HepG2 (cell line): Measurements from ENCODE around the gene TMEM8B. TPM values are rescaled to one million over a fixed set of nuclear protein-coding genes. Genes with fewer than 3 reads are reported as not detected.

Source experiments
- ATAC-seq: fragments of 200-7000 bp; cut with Tn5 transposase; 3 replicates; pipeline ENCODE4 v1.9.1; 2020; ENCODE audit warnings: mild to moderate bottlenecking, moderate library complexity
- BruUV-seq: library from RNA; stranded (reverse); fragments of 400-500 nt; replicated peaks from 2 replicates; lab custom pipeline; 2021; lab: Mats Ljungman, UMichigan
- CTCF ChIA-PET: fragments of 300-600 bp; formaldehyde crosslinking; extraction: SDS; loops from one replicate; lab custom pipeline; 2021; ENCODE audit warnings: low total read pairs, inconsistent platforms, low intra/inter-chr PET ratio; lab: Yijun Ruan, JAX
- POLR2A ChIA-PET: fragments of 350-600 bp; sonication (Branson Sonifier 250); formaldehyde crosslinking; loops from one replicate; lab custom pipeline; 2020; ENCODE audit warnings: antibody characterized with exemption, inconsistent platforms; lab: Yijun Ruan, JAX
- DNase-seq: peaks from one replicate; pipeline ENCODE4 v3.0.0-alpha.2; 2015; ENCODE audit warnings: low spot score
- FAIRE-seq: peaks from 3 replicates; lab custom pipeline; 2011; peaks lifted over from hg19 to GRCh38; lab: Jason Lieb, UNC
- H2AFZ ChIP-seq: one replicate; pipeline ENCODE4 v1.6.1; 2011; ENCODE audit warnings: low read length, inconsistent platforms
- H3K27ac ChIP-seq: fragments of 300-600 bp; 3 replicates; pipeline ENCODE4 v1.8.0; 2011; ENCODE audit warnings: mixed run types, mild to moderate bottlenecking, mixed read lengths, low read length, inconsistent platforms; ENCODE audit not compliant: insufficient read depth; ENCODE audit errors: extremely low read length
- H3K27me3 ChIP-seq, 2 experiments: fragments of 200-600 bp in 1 of 2; 2 replicates in 1 of 2; 3 replicates in 1 of 2; pipeline versions ENCODE4 v1.6.0 to v1.8.0; 2011; ENCODE audit warnings: low read length in 2 of 2, mild to moderate bottlenecking in 2 of 2, moderate library complexity in 2 of 2, inconsistent platforms in 1 of 2; ENCODE audit not compliant: insufficient read depth in 2 of 2, control insufficient read depth in 1 of 2
- H3K36me3 ChIP-seq, 2 experiments: fragments of 200-600 bp in 1 of 2; replicated peaks in 1 of 2; 2 replicates in 1 of 2; 3 replicates in 1 of 2; pipeline versions ENCODE4 v1.5.1 to v1.8.0; 2011; ENCODE audit warnings: low read length in 2 of 2, inconsistent platforms in 1 of 2; ENCODE audit not compliant: insufficient read depth in 2 of 2, control insufficient read depth in 1 of 2
- H3K4me1 ChIP-seq: 2 replicates; pipeline ENCODE4 v1.5.1; 2012; ENCODE audit warnings: low read length, inconsistent platforms; ENCODE audit not compliant: insufficient read depth
- H3K4me2 ChIP-seq: 2 replicates; pipeline ENCODE4 v1.6.0; 2011; ENCODE audit warnings: low read depth, low read length, inconsistent platforms
- H3K4me3 ChIP-seq, 3 experiments: fragments of 200-600 bp in 1 of 3; sonication (generic), shearing (Covaris generic) in 1 of 3; replicated peaks in 1 of 3; 2 replicates each; pipeline ENCODE4 v1.5.1; 2011 to 2016; ENCODE audit warnings: low read length in 3 of 3, inconsistent platforms in 2 of 3, low read depth in 2 of 3, mild to moderate bottlenecking in 2 of 3, control low read depth in 1 of 3, mixed read lengths in 1 of 3; ENCODE audit not compliant: insufficient read depth in 1 of 3
- H3K79me2 ChIP-seq: one replicate; pipeline ENCODE4 v1.6.1; 2011; ENCODE audit warnings: low read length, inconsistent platforms; ENCODE audit not compliant: insufficient read depth
- H3K9ac ChIP-seq: 2 replicates; pipeline ENCODE4 v1.6.0; 2011; ENCODE audit warnings: mild to moderate bottlenecking, low read depth, low read length, inconsistent platforms; ENCODE audit not compliant: insufficient read depth
- H3K9me3 ChIP-seq: 2 replicates; pipeline ENCODE4 v1.5.1; 2012; ENCODE audit warnings: mild to moderate bottlenecking, low read length
- H4K20me1 ChIP-seq: 2 replicates; pipeline ENCODE4 v1.6.0; 2011; ENCODE audit warnings: inconsistent platforms, mild to moderate bottlenecking, low read length, moderate library complexity; ENCODE audit not compliant: insufficient read depth
- NFRKB ChIP-seq: fragments of 450-650 bp; IDR thresholded peaks from 2 replicates; pipeline ENCODE4 v1.6.1; 2017
- NRL ChIP-seq: sonication (generic); formaldehyde crosslinking; IDR thresholded peaks from 2 replicates; pipeline ENCODE4 v1.5.0; 2020; ENCODE audit warnings: missing genetic modification reagents, mild to moderate bottlenecking, moderate library complexity, borderline replicate concordance
- PTBP1 ChIP-seq: fragments of 200-400 bp; formaldehyde crosslinking; IDR thresholded peaks from 2 replicates; pipeline ENCODE4 v1.6.1; 2018; ENCODE audit warnings: low read length, low read depth; ENCODE audit not compliant: poor library complexity, severe bottlenecking
- WGBS: methylation state at CpG from one replicate; pipeline ENCODE4 v1.1.6; 2017; ENCODE audit warnings: low lambda C conversion rate; 5-methylcytosine and 5-hydroxymethylcytosine counted together
- in situ Hi-C: cut with HindIII; loops from 2 replicates; pipeline ENCODE4 v1.10.0; 2017; ENCODE audit warnings: low pct_unique_long_range_greater_than_20kb; ENCODE audit not compliant: extremely low pct_ligation_motif_present
- intact Hi-C: fragments of 100-400 bp; cut with micrococcal nuclease; formaldehyde crosslinking; loops from one replicate; pipeline ENCODE4 v1.10.0; 2022; ENCODE audit not compliant: unreplicated experiment
- polyA plus RNA-seq, 8 experiments: library from polyadenylated mRNA; depleted of rRNA in 3 of 8; stranded (reverse) in 7 of 8; unstranded in 1 of 8; fragments of >200 nt; fragmentation: Illumina TruSeq in 4 of 8; extraction: Trizol in 4 of 8; gene quantifications; 2 replicates each; pipeline versions ENCODE4 v1.2.1 to v1.2.3, GENCODE V29; 2011 to 2016; ENCODE audit warnings: low read depth in 4 of 8, missing spikeins in 1 of 8, mixed read lengths in 1 of 8; ENCODE audit not compliant: insufficient read depth in 1 of 8
- total RNA-seq, 5 experiments: library from RNA; depleted of rRNA; stranded (reverse); fragments of >200 nt; fragmentation: Illumina TruSeq; extraction: Trizol; gene quantifications; 2 replicates each; pipeline ENCODE4 v1.2.3, GENCODE V29; 2016; ENCODE audit warnings: low read depth in 1 of 5
- TF ChIP-seq, protein P1 (sequence below): sonication (generic); formaldehyde crosslinking; IDR thresholded peaks from 2 replicates; pipeline ENCODE4 v1.5.0; 2020; ENCODE audit warnings: mild to moderate bottlenecking, missing genetic modification reagents

TMEM8B gene
- total and polyA plus RNA-seq, 2 of the 13 experiments (the other 11 are each of a cell fraction or from before 2014, with no cell fraction given): 2.1 to 2.7 TPM

DNA sequence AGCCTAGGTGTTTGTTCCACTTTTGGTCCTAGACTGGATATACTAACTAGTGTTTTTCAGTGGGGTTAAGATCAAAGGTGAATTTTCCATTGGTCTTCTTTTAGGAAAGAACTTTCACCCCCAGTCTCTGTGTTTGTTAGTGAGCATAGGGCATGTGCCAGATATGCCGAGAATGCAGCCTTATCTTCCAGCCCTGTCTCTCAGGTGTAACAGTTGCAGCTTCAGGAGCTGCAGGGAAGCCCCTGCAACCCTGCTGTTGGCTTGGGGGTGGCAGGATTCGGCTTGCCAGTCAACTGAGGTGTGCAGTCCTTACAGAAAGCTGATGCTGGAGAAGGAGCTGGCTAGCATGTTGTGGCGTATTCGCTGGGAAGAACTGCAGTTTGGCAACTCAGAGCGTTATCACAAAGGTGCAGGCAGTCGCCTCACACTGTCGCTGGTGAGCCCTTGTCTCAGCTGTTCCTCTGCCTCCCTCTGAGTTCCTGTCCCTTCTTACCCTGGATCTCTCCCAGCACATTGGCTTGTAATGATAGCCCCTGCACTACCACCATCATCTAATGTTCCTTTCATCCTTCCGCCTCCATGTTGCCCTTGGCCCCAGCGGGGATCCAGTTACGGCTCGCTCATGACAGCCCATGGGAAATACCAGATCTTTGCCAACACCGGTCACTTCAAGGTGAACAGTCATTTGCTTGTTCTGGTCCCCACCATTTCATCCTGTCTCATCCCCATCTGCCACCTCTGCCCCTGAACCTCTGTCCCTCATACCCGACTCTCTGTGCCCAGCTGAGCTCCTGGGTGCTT is 27.5 kb upstream of the TMEM8B start (continued):
- TF ChIP-seq, protein P1, sequence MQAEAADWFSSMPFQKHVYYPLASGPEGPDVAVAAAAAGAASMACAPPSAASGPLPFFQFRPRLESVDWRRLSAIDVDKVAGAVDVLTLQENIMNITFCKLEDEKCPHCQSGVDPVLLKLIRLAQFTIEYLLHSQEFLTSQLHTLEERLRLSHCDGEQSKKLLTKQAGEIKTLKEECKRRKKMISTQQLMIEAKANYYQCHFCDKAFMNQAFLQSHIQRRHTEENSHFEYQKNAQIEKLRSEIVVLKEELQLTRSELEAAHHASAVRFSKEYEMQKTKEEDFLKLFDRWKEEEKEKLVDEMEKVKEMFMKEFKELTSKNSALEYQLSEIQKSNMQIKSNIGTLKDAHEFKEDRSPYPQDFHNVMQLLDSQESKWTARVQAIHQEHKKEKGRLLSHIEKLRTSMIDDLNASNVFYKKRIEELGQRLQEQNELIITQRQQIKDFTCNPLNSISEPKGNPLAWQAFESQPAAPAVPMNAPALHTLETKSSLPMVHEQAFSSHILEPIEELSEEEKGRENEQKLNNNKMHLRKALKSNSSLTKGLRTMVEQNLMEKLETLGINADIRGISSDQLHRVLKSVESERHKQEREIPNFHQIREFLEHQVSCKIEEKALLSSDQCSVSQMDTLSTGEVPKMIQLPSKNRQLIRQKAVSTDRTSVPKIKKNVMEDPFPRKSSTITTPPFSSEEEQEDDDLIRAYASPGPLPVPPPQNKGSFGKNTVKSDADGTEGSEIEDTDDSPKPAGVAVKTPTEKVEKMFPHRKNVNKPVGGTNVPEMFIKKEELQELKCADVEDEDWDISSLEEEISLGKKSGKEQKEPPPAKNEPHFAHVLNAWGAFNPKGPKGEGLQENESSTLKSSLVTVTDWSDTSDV (CRISPR knock-in tag): no peak

GRCh38 chr9:35806101-35806500 is 22.9 kb upstream of the TMEM8B start:
- FAIRE-seq (no peak), ATAC-seq (no peak), DNase-seq (no peak)
- in situ Hi-C loops (no loop called here), intact Hi-C loops (no loop called here)
- Histone ChIP-seq H3K4me3 (no peak overlapping the region), H3K9ac (no peak overlapping the region), H3K36me3 (peaks cover 4 to 6% of the 10 kb centered on the region in 2 experiments; a peak in 3 of 5 replicates), H3K79me2 (no peaks in the 10 kb centered on the region), H3K27ac (no peak overlapping the region), H2AFZ (no peak overlapping the region), H4K20me1 (no peaks in the 10 kb centered on the region), H3K9me3 (no peaks in the 10 kb centered on the region), H3K4me1 (peaks cover 16% of the 10 kb centered on the region), H3K27me3 (no peaks in the 10 kb centered on the region), H3K4me2 (no peak overlapping the region)
- CTCF ChIA-PET: no interaction called here
- no peak for TF ChIP-seq NFRKB
- no peak for TF ChIP-seq PTBP1
- no peak for TF ChIP-seq NRL (CRISPR knock-in tag)
- POLR2A ChIA-PET: no interaction called here
- 94% methylated on average over 6 of the region's 8 CpGs for WGBS
- BruUV-seq: no TSS peak
